Epithelial cell of proximal tubule (primary cell): ENCODE results near the gene SESN3. TPM values are rescaled to one million over a fixed set of nuclear protein-coding genes. Genes with fewer than 3 reads are reported as not detected.

Source experiments
- DNase-seq: peaks from one replicate; pipeline ENCODE4 v3.0.0-alpha.2; 2011; ENCODE audit warnings: low read depth
- H3K4me3 ChIP-seq: 2 replicates; pipeline ENCODE4 v1.5.1; 2011; ENCODE audit warnings: low read depth, mild to moderate bottlenecking, low read length
- total RNA-seq: library from RNA; depleted of rRNA; stranded (reverse); fragments of >200 nt; gene quantifications from 2 replicates; pipeline ENCODE4 v1.2.3, GENCODE V29; 2015
- TF ChIP-seq, protein P1 (sequence below): conservative IDR thresholded peaks from 2 replicates; pipeline ENCODE4 v1.5.1; 2012; ENCODE audit warnings: low read depth, mild to moderate bottlenecking, low read length

The SESN3 gene
- total RNA-seq, 1 donor from 2014 or later = 4.9 TPM

- DNase-seq = no peak
- TF ChIP-seq, protein P1, sequence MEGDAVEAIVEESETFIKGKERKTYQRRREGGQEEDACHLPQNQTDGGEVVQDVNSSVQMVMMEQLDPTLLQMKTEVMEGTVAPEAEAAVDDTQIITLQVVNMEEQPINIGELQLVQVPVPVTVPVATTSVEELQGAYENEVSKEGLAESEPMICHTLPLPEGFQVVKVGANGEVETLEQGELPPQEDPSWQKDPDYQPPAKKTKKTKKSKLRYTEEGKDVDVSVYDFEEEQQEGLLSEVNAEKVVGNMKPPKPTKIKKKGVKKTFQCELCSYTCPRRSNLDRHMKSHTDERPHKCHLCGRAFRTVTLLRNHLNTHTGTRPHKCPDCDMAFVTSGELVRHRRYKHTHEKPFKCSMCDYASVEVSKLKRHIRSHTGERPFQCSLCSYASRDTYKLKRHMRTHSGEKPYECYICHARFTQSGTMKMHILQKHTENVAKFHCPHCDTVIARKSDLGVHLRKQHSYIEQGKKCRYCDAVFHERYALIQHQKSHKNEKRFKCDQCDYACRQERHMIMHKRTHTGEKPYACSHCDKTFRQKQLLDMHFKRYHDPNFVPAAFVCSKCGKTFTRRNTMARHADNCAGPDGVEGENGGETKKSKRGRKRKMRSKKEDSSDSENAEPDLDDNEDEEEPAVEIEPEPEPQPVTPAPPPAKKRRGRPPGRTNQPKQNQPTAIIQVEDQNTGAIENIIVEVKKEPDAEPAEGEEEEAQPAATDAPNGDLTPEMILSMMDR = no peak
- no peak overlapping the region for H3K4me3 ChIP-seq
These were observed 109.3 kb downstream of the SESN3 start for GRCh38 chr11:95121698-95122097.

GRCh38 chr11:95119361-95120060, 111.5 kb downstream of the SESN3 start:
- no peak overlapping the region for H3K4me3 ChIP-seq
- DNase-seq = no peak
- TF ChIP-seq, protein P1 = no peak

GRCh38 chr11:95115597-95115996, 115.4 kb downstream of the SESN3 start:
- no peak for DNase-seq
- TF ChIP-seq, protein P1 = no peak
- H3K4me3 ChIP-seq = no peak overlapping the region

Other genes starting within 250 kb of the SESN3 start
- not detected in 2 replicates for gene KDM4E, start 205.9 kb downstream of the SESN3 start, total RNA-seq
- not detected in 2 replicates for gene KDM4F, start 181.8 kb downstream of the SESN3 start, total RNA-seq
- gene SRSF8, start 164.3 kb downstream of the SESN3 start, total RNA-seq = 16.9 and 21.3 TPM in 2 replicates
- 23.2 and 36.6 TPM in 2 replicates for gene ENDOD1, start 141.4 kb downstream of the SESN3 start, total RNA-seq